Measurements from ENCODE around the gene PPP1R12B.
"Not testable (repeated sequence)": the region's sequence is repeated elsewhere in the genome, so short reads cannot be mapped to it uniquely, and the experiment has no call there.

The PPP1R12B gene

GRCh38 chr1:202456372-202457169, 108.1 kb downstream of the PPP1R12B start:
- not testable (repeated sequence) for DNase-seq

DNA sequence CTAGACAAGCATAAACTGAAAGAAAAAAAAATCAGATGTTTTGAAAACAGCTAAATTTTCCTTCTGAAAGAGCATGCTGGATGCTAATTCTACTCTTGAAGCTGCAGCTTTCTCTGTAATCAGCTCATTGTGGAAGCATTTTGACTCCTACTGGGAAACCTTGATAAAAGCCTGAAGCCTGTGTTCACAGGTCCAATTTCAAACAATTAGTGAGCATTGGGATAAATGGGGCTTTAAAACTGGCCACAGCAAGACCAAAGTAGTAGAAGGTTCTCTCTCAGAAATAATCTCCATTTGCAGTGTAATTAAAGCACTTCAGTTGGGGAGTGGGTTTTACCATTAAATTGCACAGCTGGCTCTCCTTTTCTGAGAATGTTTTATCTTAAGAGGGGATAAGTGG, 110.2 kb downstream of the PPP1R12B start:
- not testable (repeated sequence) for DNase-seq

GRCh38 chr1:202459470-202460142, 111.1 kb downstream of the PPP1R12B start:
- DNase-seq = not testable (repeated sequence)

GRCh38 chr1:202460143-202460495, 111.6 kb downstream of the PPP1R12B start:
- DNase-seq = not testable (repeated sequence)

GRCh38 chr1:202462342-202463076, 114.0 kb downstream of the PPP1R12B start:
- DNase-seq = no peak

- DNase-seq = not testable (repeated sequence)
Measured at GRCh38 chr1:202464153-202464742, 115.7 kb downstream of the PPP1R12B start.

DNA sequence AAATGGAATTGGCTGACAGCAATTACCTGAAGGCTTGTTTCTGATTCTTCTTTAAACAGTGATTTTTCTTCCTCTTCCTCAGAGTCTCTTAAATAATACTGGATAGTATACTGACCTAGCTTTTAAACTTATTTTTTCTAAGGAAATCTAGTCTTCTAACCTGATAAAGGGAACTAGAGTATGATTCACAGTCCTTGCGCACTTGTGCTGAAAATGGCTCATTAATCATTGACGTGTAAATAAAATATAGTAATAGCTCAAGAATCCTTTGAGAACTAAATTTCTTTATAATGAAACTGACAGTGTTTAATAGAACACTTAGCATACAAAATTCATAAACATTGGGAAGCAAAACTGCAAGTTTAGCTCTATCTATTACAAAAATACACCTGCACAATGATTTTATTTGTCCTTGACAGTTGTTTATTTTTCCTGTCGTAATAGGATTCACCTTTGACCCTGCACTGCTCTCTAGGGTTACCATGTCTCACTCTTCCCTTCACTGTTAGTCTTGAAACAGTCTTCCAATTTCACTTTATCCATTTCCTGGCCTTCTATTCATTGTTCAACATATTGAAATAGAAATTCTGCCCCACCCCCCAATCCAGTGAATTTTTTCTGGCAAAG, 117.3 kb downstream of the PPP1R12B start:
- DNase-seq = not testable (repeated sequence)

DNA sequence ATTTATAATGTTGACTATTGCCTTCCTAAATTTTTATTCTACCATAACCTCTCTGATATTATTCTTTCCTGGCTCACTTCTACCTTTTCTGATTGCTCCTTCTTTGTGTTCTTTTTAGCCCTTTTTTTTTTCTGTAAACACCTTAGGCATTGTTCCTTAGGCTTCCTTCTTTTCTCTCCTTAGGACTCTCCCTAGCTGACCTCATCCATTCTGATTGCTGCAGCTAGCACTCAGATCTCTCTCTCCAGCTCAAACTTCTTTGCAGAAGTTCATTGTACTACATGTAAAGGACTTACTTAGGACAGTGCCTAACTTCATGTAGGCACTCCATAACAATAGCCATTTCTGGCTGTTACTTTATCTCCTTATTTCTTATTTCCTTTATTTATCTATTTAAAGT, 117.8 kb downstream of the PPP1R12B start:
- not testable (repeated sequence) for DNase-seq

GRCh38 chr1:202467381-202467780, 118.9 kb downstream of the PPP1R12B start:
- DNase-seq = not testable (repeated sequence)

DNA sequence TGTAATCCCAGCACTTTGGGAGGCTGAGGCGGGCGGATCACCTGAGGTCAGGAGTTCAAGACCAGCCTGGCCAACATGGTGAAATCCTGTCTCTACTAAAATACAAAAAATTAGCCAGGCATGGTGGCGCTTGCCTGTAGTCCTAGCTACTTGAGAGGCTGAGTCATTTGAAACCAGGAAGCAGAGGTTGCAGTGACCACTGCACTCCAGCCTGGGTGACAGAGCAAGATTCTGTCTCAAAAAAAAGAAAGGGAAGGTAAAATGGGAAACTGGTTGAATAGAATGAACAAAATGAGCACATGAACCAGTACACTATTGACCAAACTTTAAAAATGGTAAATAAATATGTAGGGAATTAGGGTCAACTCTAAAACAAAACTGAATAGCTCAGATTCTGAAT, 120.2 kb downstream of the PPP1R12B start:
- not testable (repeated sequence) for DNase-seq

DNA sequence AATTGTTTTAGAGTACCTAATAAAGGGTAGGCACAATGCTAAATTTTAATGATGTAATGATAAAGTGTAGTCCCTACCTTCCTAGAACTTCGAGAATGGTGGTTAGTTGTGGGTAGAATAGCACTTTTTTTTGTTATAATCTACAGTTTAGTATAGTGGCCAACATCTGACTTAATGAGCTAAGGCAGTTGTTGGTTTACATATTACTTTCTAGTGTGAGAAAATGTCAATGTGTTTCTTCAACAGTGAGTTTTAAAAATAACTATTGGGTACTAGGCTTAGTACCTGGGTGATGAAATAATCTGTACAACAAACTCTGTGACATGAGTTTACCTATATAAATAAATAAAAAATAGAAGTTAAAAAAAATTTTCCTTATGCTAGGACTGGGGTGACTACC, 120.6 kb downstream of the PPP1R12B start:
- not testable (repeated sequence) for DNase-seq

GRCh38 chr1:202471246-202471645, 122.7 kb downstream of the PPP1R12B start:
- no peak for DNase-seq

DNA sequence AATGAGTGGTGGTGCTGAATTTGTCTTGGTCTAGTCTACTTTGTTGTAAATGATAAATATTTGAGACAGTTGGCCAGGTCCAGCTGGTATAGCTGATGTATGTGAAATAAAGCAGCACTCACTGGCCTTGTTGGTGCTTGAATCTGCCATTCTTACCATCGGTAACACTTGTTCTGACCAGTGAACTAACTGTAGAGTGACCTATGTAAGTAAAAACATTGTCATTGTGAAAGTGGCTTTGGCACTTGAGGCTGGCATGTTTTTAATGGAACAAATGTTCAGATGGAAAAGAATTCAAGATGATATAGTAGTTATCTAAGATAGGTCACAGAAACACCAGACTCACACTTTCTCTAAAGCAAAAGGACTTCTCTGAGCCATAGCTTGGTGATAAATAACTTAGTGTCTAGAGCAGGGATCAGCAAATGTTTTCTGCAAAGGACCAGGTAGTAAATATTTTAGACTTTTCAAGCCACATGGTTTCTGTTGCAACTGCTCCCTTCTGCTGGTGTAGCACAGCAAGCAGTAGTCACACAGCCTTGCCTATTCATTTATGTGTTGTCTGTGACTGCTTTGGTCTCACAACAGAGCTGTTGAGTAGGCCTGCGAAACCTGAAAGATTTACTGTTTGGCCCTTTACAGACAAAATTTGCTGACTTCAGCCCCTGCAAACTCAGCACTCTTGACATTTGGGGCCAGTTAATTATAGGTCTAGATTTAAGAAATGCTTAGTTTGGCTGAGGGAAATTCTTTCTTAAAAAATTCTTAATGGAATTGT, 124.0 kb downstream of the PPP1R12B start:
- not testable (repeated sequence) for DNase-seq

DNA sequence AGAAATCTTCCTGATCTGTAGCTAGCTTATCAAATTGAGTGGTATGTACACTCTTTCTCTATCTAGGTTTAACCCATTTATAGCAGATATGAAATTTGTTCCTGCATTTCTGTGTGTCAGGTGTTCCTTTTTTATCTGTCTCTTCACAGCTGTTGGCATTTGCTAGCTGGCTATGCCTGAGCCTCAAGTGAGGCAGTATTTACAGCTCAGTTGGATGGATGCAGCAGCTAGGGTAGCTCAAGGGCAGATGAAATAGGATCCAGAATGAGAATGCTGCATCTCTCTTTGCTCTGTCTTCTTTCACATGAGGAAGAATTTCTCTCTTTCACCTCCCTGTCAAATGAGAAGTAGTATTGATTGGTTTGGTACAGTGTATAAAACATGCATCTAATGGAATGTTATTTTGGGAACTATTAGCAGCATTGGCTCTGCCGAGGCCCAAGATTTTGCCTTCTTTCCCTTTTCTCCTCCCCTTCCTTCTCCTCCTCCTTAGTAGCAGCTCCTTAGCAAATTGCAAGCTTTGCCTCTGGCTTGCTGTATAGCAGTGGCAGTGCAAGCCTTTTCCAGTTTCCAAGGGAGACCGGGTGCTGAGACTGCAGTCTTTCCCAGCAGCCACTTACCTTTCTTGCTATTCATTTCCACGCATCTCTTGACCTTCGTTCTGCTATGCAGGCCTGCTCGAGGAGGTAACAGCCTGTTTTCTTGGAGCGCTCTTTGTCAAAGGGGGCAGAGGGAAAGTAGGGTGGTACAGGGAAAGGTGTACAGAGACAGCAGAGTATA, 125.0 kb downstream of the PPP1R12B start:
- DNase-seq = not testable (repeated sequence)

DNA sequence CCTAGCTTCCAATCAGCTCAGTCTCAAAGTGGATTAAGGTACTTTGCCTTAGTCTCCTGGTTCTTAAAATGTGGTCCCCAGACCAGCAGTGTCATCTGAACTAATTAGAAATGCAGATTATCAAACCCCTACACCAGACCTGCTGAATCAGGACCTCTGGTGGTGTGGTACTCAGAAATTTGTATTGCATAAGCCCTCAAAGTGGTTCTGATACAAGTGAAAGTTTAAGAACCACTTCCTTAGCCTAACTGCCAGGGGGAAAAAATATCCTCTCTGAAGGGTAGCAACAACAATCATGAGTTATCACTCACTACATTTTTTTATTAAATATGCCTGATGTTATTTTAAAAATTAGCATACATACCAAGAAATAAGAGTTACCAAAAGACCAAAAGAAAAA, 131.2 kb downstream of the PPP1R12B start:
- DNase-seq = not testable (repeated sequence)

GRCh38 chr1:202480640-202481039, 132.1 kb downstream of the PPP1R12B start:
- DNase-seq = not testable (repeated sequence)

- DNase-seq = not testable (repeated sequence)
Measured at GRCh38 chr1:202483362-202483761, 134.9 kb downstream of the PPP1R12B start.

DNA sequence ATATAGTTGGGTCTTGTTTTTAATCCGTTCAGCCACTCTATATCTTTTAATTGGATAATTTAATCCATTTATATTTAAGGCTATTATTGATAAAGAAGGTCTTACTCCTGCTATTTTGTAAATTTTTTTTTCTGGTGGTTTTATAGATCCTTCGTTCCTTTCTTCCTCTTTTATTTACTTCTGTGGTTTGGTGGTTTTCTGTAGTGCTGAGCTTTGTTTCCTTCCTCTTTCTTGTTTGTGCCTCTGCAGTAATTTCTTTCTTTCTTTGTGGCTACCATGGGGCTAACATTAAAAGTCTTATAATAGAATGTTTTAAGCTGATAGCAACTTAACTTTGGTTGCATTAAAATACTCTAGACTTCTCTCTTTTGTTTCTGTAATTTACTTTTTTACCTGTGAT, 135.5 kb downstream of the PPP1R12B start:
- peak; percentile 87 for DNase-seq

GRCh38 chr1:202484820-202485219, 136.3 kb downstream of the PPP1R12B start:
- not testable (repeated sequence) for DNase-seq

DNA sequence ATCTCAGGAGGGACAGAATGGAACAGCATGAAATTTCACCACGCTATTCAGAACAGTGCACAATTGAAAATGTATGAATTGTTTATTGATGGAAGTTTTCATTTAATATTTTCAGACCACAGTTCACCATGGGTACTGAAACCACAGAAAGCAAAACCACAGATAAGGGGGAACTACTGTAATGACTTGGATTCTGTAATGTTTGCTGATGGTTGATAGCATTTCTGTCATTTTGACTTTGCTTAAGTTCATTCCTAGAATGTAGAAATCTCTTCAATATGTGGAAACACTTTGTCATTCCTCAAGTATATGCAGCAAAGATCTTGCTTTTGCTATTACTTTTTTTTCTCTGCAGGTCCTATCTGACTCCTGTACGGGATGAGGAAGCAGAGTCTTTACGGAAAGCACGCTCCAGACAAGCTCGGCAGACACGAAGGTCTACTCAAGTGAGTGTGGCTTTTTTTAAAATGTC, 139.7 kb downstream of the PPP1R12B start:
- peak; percentile 55 for DNase-seq

DNA sequence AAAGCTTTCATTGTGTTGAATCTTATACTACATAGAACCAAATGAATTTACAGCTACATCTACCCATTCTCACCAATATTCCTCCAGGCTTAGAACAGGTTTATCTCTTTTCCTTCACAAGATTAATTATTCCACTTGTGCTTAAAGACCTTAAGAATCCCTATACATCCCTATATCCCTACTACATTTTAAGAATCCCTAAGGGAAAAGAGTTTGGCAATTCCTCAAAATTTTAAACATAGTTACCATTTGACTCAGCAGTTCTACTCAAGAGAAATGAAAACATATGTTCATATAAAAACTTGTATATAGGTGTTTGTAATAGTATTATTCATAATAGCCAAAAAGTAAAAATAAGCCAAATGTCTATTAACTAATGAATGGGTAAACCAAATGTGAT, 140.6 kb downstream of the PPP1R12B start:
- DNase-seq = not testable (repeated sequence)

Measured in SIG-M5 (cell line).